ENCODE data around the gene TAF15. TPM values are rescaled to one million over a fixed set of nuclear protein-coding genes. Genes with fewer than 3 reads are reported as not detected.

Gene TAF15
- total and polyA plus RNA-seq, 2 of the 4 experiments (the other 2 are of a cell fraction), result 46.8 to 98.0 TPM

- H3K18ac ChIP-seq (ENCODE audit: low read depth, low read length), result no peak within 1 kb of the TSS
- TF ChIP-seq CHD1 (IDR thresholded peaks at IDR 0.05; ENCODE audit: low read depth, low read length), result no peak
- no peak for TF ChIP-seq FOS (IDR thresholded peaks at IDR 0.05; ENCODE audit: low read depth, low read length)
- TF ChIP-seq, protein P1, sequence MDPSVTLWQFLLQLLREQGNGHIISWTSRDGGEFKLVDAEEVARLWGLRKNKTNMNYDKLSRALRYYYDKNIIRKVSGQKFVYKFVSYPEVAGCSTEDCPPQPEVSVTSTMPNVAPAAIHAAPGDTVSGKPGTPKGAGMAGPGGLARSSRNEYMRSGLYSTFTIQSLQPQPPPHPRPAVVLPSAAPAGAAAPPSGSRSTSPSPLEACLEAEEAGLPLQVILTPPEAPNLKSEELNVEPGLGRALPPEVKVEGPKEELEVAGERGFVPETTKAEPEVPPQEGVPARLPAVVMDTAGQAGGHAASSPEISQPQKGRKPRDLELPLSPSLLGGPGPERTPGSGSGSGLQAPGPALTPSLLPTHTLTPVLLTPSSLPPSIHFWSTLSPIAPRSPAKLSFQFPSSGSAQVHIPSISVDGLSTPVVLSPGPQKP (IDR thresholded peaks at IDR 0.05; ENCODE audit: borderline replicate concordance, low read depth, low read length), result no peak
- no peak for TF ChIP-seq RCOR1 (IDR thresholded peaks at IDR 0.05; ENCODE audit: insufficient replicate concordance, low read length)
- TF ChIP-seq NFE2L2 (IDR thresholded peaks at IDR 0.05; ENCODE audit: low read depth, low read length), result no peak
- TF ChIP-seq MXI1 (IDR thresholded peaks at IDR 0.05; ENCODE audit: borderline replicate concordance, low read depth, low read length), result no peak
- TF ChIP-seq BHLHE40 (IDR thresholded peaks at IDR 0.05; ENCODE audit: low read depth, low read length), result no peak
- 43% methylated on average over 3 of the region's 3 CpGs; no CpG with 5 or more reads in 1 of the 2 experiments for WGBS, 2 experiments (ENCODE audit: extremely low coverage in 2 of 2, insufficient read length in 1 of 2)
- no peaks in the 10 kb centered on the region for H3K9me3 ChIP-seq (ENCODE audit: control insufficient read depth, insufficient read depth, low read length)
- no peak within 1 kb of the TSS for H4K5ac ChIP-seq (ENCODE audit: low read depth, low read length)
- dilution Hi-C loops (cut with HindIII; ENCODE audit: low sequenced_read_pairs, unreplicated experiment), result no loop called here
- H2BK20ac ChIP-seq (ENCODE audit: low read depth, low read length), result no peak within 1 kb of the TSS
- intact Hi-C loops (cut with micrococcal nuclease), result no loop called here
- no peak within 1 kb of the TSS for H3K4me2 ChIP-seq (ENCODE audit: low read depth, low read length)
- H3K27me3 ChIP-seq (ENCODE audit: control insufficient read depth, insufficient read depth, low read length), result no peaks in the 10 kb centered on the region
- H2BK15ac ChIP-seq (ENCODE audit: low read depth, low read length), result no peak within 1 kb of the TSS
- H3K79me1 ChIP-seq (ENCODE audit: low read depth in 1 of 2, low read length in 2 of 2), result no peaks in the 10 kb centered on the region
- no peaks in the 10 kb centered on the region for H3K36me3 ChIP-seq (ENCODE audit: control insufficient read depth, insufficient read depth, low read length)
- CTCF ChIA-PET, result no interaction called here
- no peaks in the 10 kb centered on the region for H4K20me1 ChIP-seq (ENCODE audit: insufficient read depth, low read length)
- in situ Hi-C loops (cut with MboI; ENCODE audit: low sequenced_read_pairs), result no loop called here
- H3K4ac ChIP-seq (ENCODE audit: low read depth, low read length), result no peak within 1 kb of the TSS
- no peak within 1 kb of the TSS for H3K4me3 ChIP-seq (ENCODE audit: insufficient read depth, low read depth, low read length)
- no peak within 1 kb of the TSS for H3K56ac ChIP-seq (ENCODE audit: extremely low read depth, insufficient read depth, low read length)
- H4K91ac ChIP-seq (ENCODE audit: insufficient read depth, low read depth, low read length), result no peak within 1 kb of the TSS
- no peak within 1 kb of the TSS for H2AK9ac ChIP-seq (replicated peaks; ENCODE audit: low read depth, low read length, poor library complexity)
- H3K4me1 ChIP-seq (ENCODE audit: control insufficient read depth, insufficient read depth, low read length), result peaks cover 3% of the 10 kb centered on the region; the same call in 1 of the 2 replicates
- no peak for DNase-seq
- no peak within 1 kb of the TSS for H3K9ac ChIP-seq (ENCODE audit: low read depth, low read length)
- H2AFZ ChIP-seq (replicated peaks; ENCODE audit: low read length, poor library complexity), result no peak within 1 kb of the TSS
- ATAC-seq (ENCODE audit: low read depth), result no peak
- H3K27ac ChIP-seq (ENCODE audit: insufficient read depth, low read length), result no peak within 1 kb of the TSS
- no peak within 1 kb of the TSS for H3K14ac ChIP-seq (replicated peaks; ENCODE audit: low read depth, low read length)
- no peak within 1 kb of the TSS for H2BK120ac ChIP-seq (ENCODE audit: low read depth, low read length)
- no peak within 1 kb of the TSS for H2AK5ac ChIP-seq (ENCODE audit: low read depth, low read length)
- H3K23ac ChIP-seq (ENCODE audit: low read depth, low read length), result no peak within 1 kb of the TSS
- no peak within 1 kb of the TSS for H4K8ac ChIP-seq (ENCODE audit: low read depth in 2 of 2, low read length in 2 of 2)
- POLR2A ChIA-PET (ENCODE audit: unreplicated experiment), result no interaction called here
- no peak within 1 kb of the TSS for H2BK5ac ChIP-seq (ENCODE audit: low read depth, low read length, poor library complexity, severe bottlenecking)
- no TSS peak for BruUV-seq (replicated peaks)
- no peaks in the 10 kb centered on the region for H3K9me1 ChIP-seq (ENCODE audit: insufficient read depth, low read length)
Observed at GRCh38 chr17:35868737-35869136, 59.5 kb downstream of the TAF15 start, which contains the start of gene HEATR9. Gene HEATR9 (minus strand): TSS chr17:35868891. CDS start chr17:35868742, 149 bp downstream.

All from IMR-90 (cell line).